Measurements from ENCODE around the gene CDC42EP4. TPM values are rescaled to one million over a fixed set of nuclear protein-coding genes. Genes with fewer than 3 reads are reported as not detected.

Gene CDC42EP4
- total RNA-seq, 5 donors from 2014 or later (not counting 1 experiment from before 2014, with no cell fraction given): 1.1 to 3.7 (median 1.3) TPM

DNA sequence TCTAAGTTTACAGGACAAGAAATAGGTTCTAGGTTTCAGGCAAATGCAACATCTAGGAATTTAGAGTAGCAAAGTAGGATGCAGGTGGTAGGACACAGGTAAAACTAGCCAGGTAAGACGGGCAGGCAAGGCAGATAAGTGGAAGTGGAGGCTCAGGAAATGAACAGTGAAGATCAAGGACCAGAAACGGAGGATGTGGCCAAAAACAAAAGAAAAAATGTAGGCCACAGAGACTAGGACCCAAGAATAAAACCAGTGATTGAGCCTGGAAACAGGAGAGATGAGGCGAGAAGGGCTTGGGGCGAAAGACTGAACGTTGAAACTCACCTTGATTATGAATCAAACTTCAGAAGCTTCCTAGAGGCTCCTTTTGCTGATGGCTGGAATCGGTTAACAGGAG is 74.1 kb downstream of the CDC42EP4 start:
- ChIA-PET CTCF (no interaction called here), POLR2A (no interaction called here)
- peak overlapping the region; percentile 81 to 86 for H3K27ac Mint-ChIP-seq
- Histone ChIP-seq H3K4me3 (ENCODE audit: control insufficient read depth in 1 of 2, extremely low read depth in 1 of 2, low read length in 1 of 2) (no peak overlapping the region), H3K27me3 (replicated peaks in 1 of 2; ENCODE audit: control insufficient read depth in 2 of 2, extremely low read depth in 1 of 2, insufficient read depth in 2 of 2, low read length in 1 of 2) (no peaks in the 10 kb centered on the region), H3K9me3 (no peaks in the 10 kb centered on the region), H3K27ac (ENCODE audit: low read length) (peak overlapping the region; percentile 56), H3K36me3 (ENCODE audit: control insufficient read depth in 2 of 2, extremely low read depth in 1 of 2, insufficient read depth in 1 of 2, low read length in 1 of 2) (peaks cover 5 to 13% of the 10 kb centered on the region in 2 donors), H3K4me1 (ENCODE audit: control insufficient read depth in 1 of 2, extremely low read depth in 1 of 2, insufficient read depth in 2 of 2, low read length in 2 of 2) (peaks cover 18 to 26% of the 10 kb centered on the region in 2 experiments)
- H3K4me1 Mint-ChIP-seq: peaks cover 63 to 68% (median 67%) of the 10 kb centered on the region in 3 donors
- peak overlapping the region; percentile 10 to 62 (median 40) for H3K4me3 Mint-ChIP-seq
- DNase-seq: peak in 1 of 35 experiments; percentile 13
- H3K36me3 Mint-ChIP-seq: peaks cover 24% of the 10 kb centered on the region
- WGBS (ENCODE audit: insufficient coverage): 21% methylated on average over 6 of the region's 6 CpGs
- H3K9me3 Mint-ChIP-seq: no peaks in the 10 kb centered on the region
- no peaks in the 10 kb centered on the region for H3K27me3 Mint-ChIP-seq
- ATAC-seq (replicated peaks in 1 of 4): peak; percentile 40 to 75 (median 50)

- H3K9me3 ChIP-seq: no peaks in the 10 kb centered on the region
- peaks cover 67 to 70% (median 69%) of the 10 kb centered on the region in 3 donors for H3K4me1 Mint-ChIP-seq
- H3K36me3 ChIP-seq (ENCODE audit: control insufficient read depth in 2 of 2, extremely low read depth in 1 of 2, insufficient read depth in 1 of 2, low read length in 1 of 2): peaks cover 5 to 9% of the 10 kb centered on the region in 2 donors
- peaks cover 20 to 44% of the 10 kb centered on the region in 2 experiments for H3K4me1 ChIP-seq (ENCODE audit: control insufficient read depth in 1 of 2, extremely low read depth in 1 of 2, insufficient read depth in 2 of 2, low read length in 2 of 2)
- H3K4me3 Mint-ChIP-seq: no peak overlapping the region
- 100% methylated on average over 9 of the region's 10 CpGs for WGBS (ENCODE audit: insufficient coverage)
- H3K27me3 ChIP-seq (replicated peaks in 1 of 2; ENCODE audit: control insufficient read depth in 2 of 2, extremely low read depth in 1 of 2, insufficient read depth in 2 of 2, low read length in 1 of 2): no peaks in the 10 kb centered on the region
- H3K27ac ChIP-seq (ENCODE audit: low read length): no peak overlapping the region
- H3K27ac Mint-ChIP-seq: no peak overlapping the region
- peaks cover 16% of the 10 kb centered on the region for H3K36me3 Mint-ChIP-seq
- ChIA-PET CTCF (interaction anchor here (0.7 to 1.0 kb wide), 3 partner anchors 8 to 510 kb away, joined by 3 to 8 read pairs (median 4); no protein-coding TSS in a partner anchor), POLR2A (no interaction called here)
- ATAC-seq (replicated peaks in 1 of 4) (no peak), DNase-seq (no peak)
- H3K9me3 Mint-ChIP-seq: no peaks in the 10 kb centered on the region
- H3K27me3 Mint-ChIP-seq: no peaks in the 10 kb centered on the region
- no peak overlapping the region for H3K4me3 ChIP-seq (ENCODE audit: control insufficient read depth in 1 of 2, extremely low read depth in 1 of 2, low read length in 1 of 2)
Observed at GRCh38 chr17:73234736-73235135, 77.1 kb downstream of the CDC42EP4 start.

Other genes starting within 250 kb of the CDC42EP4 start
- 10 to 100 TPM; 18.6 to 27.1 (median 23.4) TPM for gene SLC39A11, start 219.3 kb downstream of the CDC42EP4 start, total RNA-seq
- not detected for gene SSTR2, start 147.0 kb downstream of the CDC42EP4 start, total RNA-seq
- gene COG1, start 118.9 kb downstream of the CDC42EP4 start, total RNA-seq: 10 to 100 TPM; 66.3 to 77.2 (median 73.3) TPM
- not detected for gene CPSF4L, start 50.1 kb downstream of the CDC42EP4 start, total RNA-seq